ENCODE measurements around the gene GABRE.

Gene GABRE, protein sequence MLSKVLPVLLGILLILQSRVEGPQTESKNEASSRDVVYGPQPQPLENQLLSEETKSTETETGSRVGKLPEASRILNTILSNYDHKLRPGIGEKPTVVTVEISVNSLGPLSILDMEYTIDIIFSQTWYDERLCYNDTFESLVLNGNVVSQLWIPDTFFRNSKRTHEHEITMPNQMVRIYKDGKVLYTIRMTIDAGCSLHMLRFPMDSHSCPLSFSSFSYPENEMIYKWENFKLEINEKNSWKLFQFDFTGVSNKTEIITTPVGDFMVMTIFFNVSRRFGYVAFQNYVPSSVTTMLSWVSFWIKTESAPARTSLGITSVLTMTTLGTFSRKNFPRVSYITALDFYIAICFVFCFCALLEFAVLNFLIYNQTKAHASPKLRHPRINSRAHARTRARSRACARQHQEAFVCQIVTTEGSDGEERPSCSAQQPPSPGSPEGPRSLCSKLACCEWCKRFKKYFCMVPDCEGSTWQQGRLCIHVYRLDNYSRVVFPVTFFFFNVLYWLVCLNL

GRCh38 chrX:151974336-151975227, at the start of gene GABRE:
Gene GABRE, minus strand, starts transcription at chrX:151974676. Its CDS starts 51 bp downstream, at chrX:151974625.
- no peak for DNase-seq (ENCODE audit: low read depth in 2 of 2, low spot score in 1 of 2)

DNA sequence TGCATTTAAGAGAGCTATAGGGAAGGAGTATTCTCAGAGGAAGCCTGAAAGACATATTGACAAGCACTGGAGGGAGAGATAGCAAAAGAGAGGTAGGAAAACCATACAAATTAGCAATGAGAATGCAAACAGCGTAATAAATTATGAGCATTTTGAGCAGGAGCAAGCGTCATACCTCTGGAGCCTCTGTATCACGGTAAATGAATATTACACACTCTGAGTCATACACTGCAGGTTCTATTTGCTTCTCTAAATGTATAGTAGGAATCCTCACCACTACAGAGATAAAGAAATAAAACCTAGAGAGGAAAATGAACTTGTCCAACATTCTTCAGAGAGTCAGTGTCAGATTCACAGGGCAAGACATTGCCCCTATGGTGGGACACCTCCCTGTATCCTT, 46.4 kb upstream of the GABRE start:
- DNase-seq (ENCODE audit: low read depth in 2 of 2, low spot score in 1 of 2): no peak

DNA sequence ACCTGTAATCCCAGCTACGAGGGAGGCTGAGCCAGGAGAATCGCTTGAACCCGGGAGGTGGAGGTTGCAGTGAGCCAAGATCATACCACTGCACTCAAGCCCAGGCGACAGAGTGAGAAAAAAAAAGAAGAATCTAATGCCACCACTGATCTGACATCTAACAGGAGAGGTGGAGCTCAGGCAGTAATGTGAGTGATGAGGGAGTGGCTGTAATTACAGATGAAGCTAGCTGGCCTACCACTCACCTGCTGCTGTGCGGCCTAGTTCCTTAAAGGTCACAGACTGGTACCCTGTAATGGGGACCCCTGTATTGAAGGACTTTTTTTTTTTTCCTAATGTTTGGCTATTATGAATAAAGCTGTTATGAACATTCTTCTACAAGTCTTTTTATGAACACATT, 25.3 kb upstream of the GABRE start:
- no peak for DNase-seq (ENCODE audit: low read depth in 2 of 2, low spot score in 1 of 2)

GRCh38 chrX:151997539-151997938, 23.1 kb upstream of the GABRE start:
- no peak for DNase-seq (ENCODE audit: low read depth in 2 of 2, low spot score in 1 of 2)

GRCh38 chrX:151996347-151996746, 21.9 kb upstream of the GABRE start:
- DNase-seq (ENCODE audit: low read depth in 2 of 2, low spot score in 1 of 2): no peak

DNA sequence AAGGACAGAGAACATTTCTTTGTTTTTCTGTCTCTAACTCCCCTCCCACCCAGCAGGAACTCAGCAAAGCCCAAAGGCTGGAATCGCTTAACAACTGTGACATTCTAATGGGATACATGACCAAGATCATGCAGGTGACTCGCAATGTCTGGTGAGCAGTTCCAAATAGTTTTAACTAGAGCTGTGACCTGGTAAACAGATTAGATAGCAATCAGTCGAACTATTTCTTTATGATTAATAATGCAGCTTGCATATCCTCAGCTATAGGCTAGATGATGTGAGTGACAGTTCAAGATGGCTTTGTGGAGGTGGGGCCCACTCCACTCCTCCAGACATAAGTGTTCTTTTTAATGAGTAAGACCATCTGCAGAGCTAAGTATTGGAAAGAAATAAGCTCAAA, 20.0 kb upstream of the GABRE start:
- DNase-seq (ENCODE audit: low read depth in 2 of 2, low spot score in 1 of 2): no peak

DNA sequence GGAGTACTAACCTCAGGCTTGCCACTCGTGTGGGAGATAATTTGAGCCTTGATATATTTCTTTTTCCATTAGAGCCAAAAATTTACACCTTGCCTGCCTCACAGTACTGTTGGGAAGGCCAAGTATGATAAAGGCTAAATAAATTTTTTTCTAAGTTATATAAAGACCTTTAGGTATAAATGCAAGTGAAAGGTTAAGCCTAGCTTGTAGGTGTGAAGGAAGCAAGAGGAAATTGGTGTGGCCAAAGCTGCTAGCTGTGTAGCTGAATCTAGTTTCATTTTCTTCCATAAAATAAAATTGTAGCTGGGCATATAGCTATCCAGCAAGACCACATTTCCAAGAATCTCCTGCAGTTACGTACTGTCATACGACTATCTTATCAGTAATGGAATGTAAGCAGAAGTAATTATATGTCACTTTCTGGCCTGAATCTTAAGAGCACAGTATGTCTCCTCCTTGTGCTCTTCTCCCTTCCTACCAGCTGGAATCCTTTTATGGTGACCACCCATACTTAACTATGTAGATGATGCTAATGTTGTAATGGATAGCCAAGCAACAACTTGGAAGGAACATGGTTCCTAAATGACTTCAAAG, 14.3 kb upstream of the GABRE start:
- no peak for DNase-seq (ENCODE audit: low read depth in 2 of 2, low spot score in 1 of 2)

GRCh38 chrX:151987108-151987507, 12.6 kb upstream of the GABRE start:
- no peak for DNase-seq (ENCODE audit: low read depth in 2 of 2, low spot score in 1 of 2)

GRCh38 chrX:151985955-151986354, 11.5 kb upstream of the GABRE start:
- DNase-seq (ENCODE audit: low read depth in 2 of 2, low spot score in 1 of 2): no peak

- DNase-seq (ENCODE audit: low read depth in 2 of 2, low spot score in 1 of 2): no peak
These were observed 11.1 kb upstream of the GABRE start for GRCh38 chrX:151985531-151985930.

- DNase-seq (ENCODE audit: low read depth in 2 of 2, low spot score in 1 of 2): no peak
These were observed 10.4 kb upstream of the GABRE start for GRCh38 chrX:151984902-151985301.

DNA sequence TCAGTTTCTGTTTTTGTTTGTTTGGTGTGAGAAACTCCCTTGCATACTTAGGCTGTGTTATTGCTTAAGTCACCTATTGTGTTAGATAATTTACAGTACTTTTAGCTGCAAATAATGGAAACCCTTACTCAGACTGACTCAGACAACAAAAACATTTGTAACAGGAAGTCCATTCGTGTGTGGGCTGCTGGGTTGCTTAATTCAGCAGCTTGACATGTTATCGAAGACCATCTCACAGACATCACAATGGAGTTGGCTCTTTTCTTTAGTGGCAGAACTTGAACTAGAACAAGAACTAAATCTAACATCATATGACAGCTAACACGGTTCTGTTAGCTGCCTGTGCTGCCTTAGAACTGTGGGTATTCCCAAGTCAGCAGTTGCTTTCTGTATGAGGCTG, 9.9 kb upstream of the GABRE start:
- no peak for DNase-seq (ENCODE audit: low read depth in 2 of 2, low spot score in 1 of 2)

DNA sequence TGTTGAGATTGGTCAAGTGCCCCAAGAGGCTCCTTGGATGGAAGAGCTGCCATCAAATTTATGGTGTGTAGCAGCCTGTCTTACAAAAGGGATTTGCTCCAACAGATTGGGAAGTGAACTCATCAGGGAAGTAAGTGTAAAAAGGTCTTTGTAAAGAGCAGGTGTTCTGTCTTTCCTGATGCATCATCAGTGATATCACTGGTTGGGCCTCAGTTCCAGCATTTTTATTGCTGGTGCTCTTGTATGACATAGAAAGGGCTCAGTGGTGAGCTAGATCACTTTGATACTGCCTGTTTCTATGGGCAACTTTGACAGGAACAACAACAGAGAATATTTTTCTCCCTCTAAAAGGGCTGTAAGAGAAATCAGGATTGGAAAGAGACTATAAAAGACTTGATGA, 8.7 kb upstream of the GABRE start:
- DNase-seq (ENCODE audit: low read depth in 2 of 2, low spot score in 1 of 2): no peak

- DNase-seq (ENCODE audit: low read depth in 2 of 2, low spot score in 1 of 2): no peak
These were observed 7.7 kb upstream of the GABRE start for GRCh38 chrX:151982222-151982621.

GRCh38 chrX:151981129-151981528, 6.7 kb upstream of the GABRE start:
- DNase-seq (ENCODE audit: low read depth in 2 of 2, low spot score in 1 of 2): no peak

DNA sequence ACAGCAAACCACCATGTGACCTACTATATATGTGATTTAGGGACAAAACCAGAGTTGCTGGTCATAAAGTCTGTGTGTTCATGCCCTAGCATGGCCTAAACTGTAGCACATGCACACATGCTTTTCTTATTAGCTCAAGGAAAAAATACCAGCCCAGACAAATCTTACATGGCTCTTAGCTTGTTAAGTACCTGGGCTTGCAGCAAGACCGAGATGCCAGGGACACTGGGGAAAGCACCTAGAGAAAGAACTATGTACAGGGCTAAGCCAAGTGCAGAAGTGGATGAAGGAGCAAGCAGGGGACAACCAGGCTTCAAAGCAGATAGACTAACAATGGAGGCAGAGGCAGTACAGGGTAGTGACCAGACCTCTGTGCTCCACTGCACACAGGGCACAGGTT, 3.4 kb upstream of the GABRE start:
- no peak for DNase-seq (ENCODE audit: low read depth in 2 of 2, low spot score in 1 of 2)

- DNase-seq (ENCODE audit: low read depth in 2 of 2, low spot score in 1 of 2): no peak
These were observed 2.5 kb upstream of the GABRE start for GRCh38 chrX:151977009-151977408.

GRCh38 chrX:151975736-151976275, 1.3 kb upstream of the GABRE start:
- DNase-seq (ENCODE audit: low read depth in 2 of 2, low spot score in 1 of 2): no peak

GRCh38 chrX:151975228-151975593, 735 bp upstream of the GABRE start:
- DNase-seq (ENCODE audit: low read depth in 2 of 2, low spot score in 1 of 2): no peak

GRCh38 chrX:151973851-151974335, 583 bp downstream of the GABRE start:
- DNase-seq (ENCODE audit: low read depth in 2 of 2, low spot score in 1 of 2): no peak

DNA sequence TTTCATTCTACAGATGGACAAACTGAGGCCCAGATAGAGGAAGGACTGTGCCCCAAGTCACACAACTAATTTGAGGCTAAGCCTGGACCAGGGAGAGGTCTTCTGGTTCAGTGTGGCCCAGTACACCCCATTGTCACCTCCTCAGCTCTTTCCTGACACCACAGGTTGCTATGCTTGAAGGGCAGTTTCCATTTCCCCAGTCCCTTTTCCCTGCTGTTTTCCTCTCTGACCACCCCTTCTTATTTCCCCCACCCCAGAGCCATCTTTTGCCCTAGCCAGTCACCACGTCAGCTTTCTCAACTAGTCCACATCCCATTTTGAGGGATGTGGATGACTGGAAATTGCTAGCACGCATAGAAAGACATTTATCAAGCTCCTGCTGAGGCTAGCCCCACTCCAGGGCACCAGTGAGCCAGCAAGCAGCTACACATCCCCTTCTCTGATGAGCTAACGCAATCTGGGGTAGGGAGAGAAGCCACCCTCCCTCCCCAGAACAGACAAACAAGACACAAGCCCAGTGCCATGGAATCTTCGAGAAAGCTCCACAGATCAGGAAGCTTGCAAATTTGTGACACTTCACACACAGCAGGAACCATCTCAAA, 1.3 kb downstream of the GABRE start:
- no peak for DNase-seq (ENCODE audit: low read depth in 2 of 2, low spot score in 1 of 2)

Data from stimulated activated CD8-positive, alpha-beta memory T cell treated with anti-CD3 and anti-CD28 coated beads, Interleukin-4, amount 100 ng/mL, for 4 hours (primary cell).